ENCODE data around the gene TENT4A. TPM values are rescaled to one million over a fixed set of nuclear protein-coding genes. Genes with fewer than 3 reads are reported as not detected.

Gene TENT4A
- total RNA-seq, 1 experiment from 2014 or later: 25.6 TPM

DNA sequence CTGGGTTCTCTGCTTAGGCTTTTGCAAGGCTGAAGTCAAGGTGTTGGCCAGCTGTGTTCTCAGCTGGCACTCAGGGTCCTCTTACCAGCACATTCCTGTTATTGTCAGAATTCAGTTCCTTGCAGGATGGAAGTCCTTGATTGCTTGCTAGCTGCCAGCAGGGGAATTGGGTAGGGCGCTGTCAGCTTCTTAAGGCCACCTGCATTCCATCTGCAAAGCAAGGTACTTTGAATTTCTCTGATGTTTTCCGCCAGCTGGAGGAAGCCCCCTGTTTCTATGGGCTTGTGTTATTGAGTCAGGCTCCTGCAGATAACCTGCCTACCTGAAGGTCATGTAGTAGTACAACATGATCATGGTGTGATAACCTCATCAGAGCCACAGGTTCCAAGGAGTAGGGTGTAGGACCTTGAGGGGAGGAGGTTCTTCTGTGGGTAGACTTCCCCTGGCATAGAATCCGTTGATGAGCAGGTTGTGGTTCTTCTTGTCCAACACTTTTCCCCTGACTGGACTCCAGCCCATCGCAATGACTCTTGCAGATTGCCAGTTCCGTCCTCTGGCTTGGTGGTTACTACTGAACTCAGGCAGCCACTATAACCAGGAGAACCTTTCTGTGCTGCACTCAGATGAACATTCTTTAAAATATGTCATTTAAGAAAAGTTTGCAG lies 6.8 kb downstream of the TENT4A start:
- no CpG with 5 or more reads among the region's 5 CpGs for WGBS (ENCODE audit: extremely low coverage, insufficient read length, low lambda C conversion rate)
- no peaks in the 10 kb centered on the region for H3K9me3 Mint-ChIP-seq
- peaks cover 57 to 73% of the 10 kb centered on the region in 2 experiments for H3K4me1 Mint-ChIP-seq

More for the DNA sequence above, 6.8 kb downstream of the TENT4A start:
- H3K27me3 Mint-ChIP-seq (ENCODE audit: low read depth): no peaks in the 10 kb centered on the region
- Histone ChIP-seq H3K27me3 (ENCODE audit: insufficient read depth, low read length) (no peaks in the 10 kb centered on the region), H3K4me2 (ENCODE audit: insufficient read depth, insufficient read length, low read length) (no peak overlapping the region), H2BK5ac (ENCODE audit: insufficient read length, low read length) (no peak overlapping the region), H3K23me2 (ENCODE audit: insufficient read length, low read depth, low read length, poor library complexity, severe bottlenecking) (no peaks in the 10 kb centered on the region), H4K5ac (ENCODE audit: insufficient read length, low read depth, low read length) (no peak overlapping the region), H3T11ph (ENCODE audit: low read length) (no peak overlapping the region), H3K14ac (ENCODE audit: insufficient read depth, low read length) (no peak overlapping the region), H2BK120ac (ENCODE audit: low read depth, low read length, poor library complexity, severe bottlenecking) (no peak overlapping the region), H4K20me1 (ENCODE audit: control insufficient read depth, insufficient read depth, insufficient read length) (peaks cover 13% of the 10 kb centered on the region), H2BK20ac (ENCODE audit: low read depth, low read length, poor library complexity, severe bottlenecking) (no peak overlapping the region), H2BK12ac (ENCODE audit: insufficient read length, low read depth, low read length) (no peak overlapping the region), H4K8ac (replicated peaks; ENCODE audit: insufficient read length, low read depth, low read length) (no peak overlapping the region), H3K79me2 (ENCODE audit: insufficient read depth, low read length) (peaks cover 47% of the 10 kb centered on the region; the same call in 1 of the 2 replicates), H3K23ac (ENCODE audit: insufficient read length, low read depth, low read length) (no peak overlapping the region), H4K91ac (ENCODE audit: insufficient read length, low read depth, low read length) (no peak overlapping the region), H2AK5ac (ENCODE audit: insufficient read length, low read length) (no peak overlapping the region), H3K4me1 (ENCODE audit: insufficient read depth, low read length) (no peaks in the 10 kb centered on the region; the same call in 1 of the 2 replicates), H2AFZ (ENCODE audit: low read length) (no peak overlapping the region), H3K9ac (ENCODE audit: extremely low read depth, insufficient read length, low read length) (no peak overlapping the region), H3K27ac (ENCODE audit: insufficient read length, low read depth, low read length) (no peak overlapping the region), H3K9me3 (ENCODE audit: control insufficient read depth, low read depth, low read length) (no peaks in the 10 kb centered on the region), H3K4ac (ENCODE audit: low read depth, low read length) (no peak overlapping the region), H2BK15ac (ENCODE audit: low read depth, low read length) (no peak overlapping the region), H3K79me1 (ENCODE audit: insufficient read depth, low read depth, low read length, poor library complexity, severe bottlenecking) (peaks cover 19% of the 10 kb centered on the region), H3K56ac (ENCODE audit: insufficient read length, low read depth, low read length) (no peak overlapping the region), H3K18ac (ENCODE audit: insufficient read length, low read depth, low read length) (no peak overlapping the region)
- TF ChIP-seq, protein P1, sequence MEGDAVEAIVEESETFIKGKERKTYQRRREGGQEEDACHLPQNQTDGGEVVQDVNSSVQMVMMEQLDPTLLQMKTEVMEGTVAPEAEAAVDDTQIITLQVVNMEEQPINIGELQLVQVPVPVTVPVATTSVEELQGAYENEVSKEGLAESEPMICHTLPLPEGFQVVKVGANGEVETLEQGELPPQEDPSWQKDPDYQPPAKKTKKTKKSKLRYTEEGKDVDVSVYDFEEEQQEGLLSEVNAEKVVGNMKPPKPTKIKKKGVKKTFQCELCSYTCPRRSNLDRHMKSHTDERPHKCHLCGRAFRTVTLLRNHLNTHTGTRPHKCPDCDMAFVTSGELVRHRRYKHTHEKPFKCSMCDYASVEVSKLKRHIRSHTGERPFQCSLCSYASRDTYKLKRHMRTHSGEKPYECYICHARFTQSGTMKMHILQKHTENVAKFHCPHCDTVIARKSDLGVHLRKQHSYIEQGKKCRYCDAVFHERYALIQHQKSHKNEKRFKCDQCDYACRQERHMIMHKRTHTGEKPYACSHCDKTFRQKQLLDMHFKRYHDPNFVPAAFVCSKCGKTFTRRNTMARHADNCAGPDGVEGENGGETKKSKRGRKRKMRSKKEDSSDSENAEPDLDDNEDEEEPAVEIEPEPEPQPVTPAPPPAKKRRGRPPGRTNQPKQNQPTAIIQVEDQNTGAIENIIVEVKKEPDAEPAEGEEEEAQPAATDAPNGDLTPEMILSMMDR (conservative IDR thresholded peaks at IDR 0.05): no peak
- H3K27ac Mint-ChIP-seq: peak overlapping the region in 1 of 3 experiments; percentile 40; a peak in 3 of 7 replicates
- peaks cover 8 to 14% (median 13%) of the 10 kb centered on the region in 3 experiments; a peak in 4 of 7 replicates for H3K36me3 Mint-ChIP-seq (ENCODE audit: insufficient read depth in 1 of 3, low read depth in 3 of 3)
- DNase-seq: no peak
- H3K4me3 Mint-ChIP-seq: no peak overlapping the region
